Caki2 (cell line): ENCODE measurements around the gene EXT2. TPM values are rescaled to one million over a fixed set of nuclear protein-coding genes. Genes with fewer than 3 reads are reported as not detected.

Experiments used
- DNase-seq: peaks from one replicate; pipeline ENCODE4 v3.0.0-alpha.2; 2015; ENCODE audit warnings: low read depth
- in situ Hi-C: cut with HindIII; loops from 2 replicates; pipeline ENCODE4 v1.10.0; 2016; ENCODE audit warnings: low sequenced_read_pairs, low pct_unique_long_range_greater_than_20kb, mixed read lengths
- total RNA-seq: library from RNA; depleted of rRNA; stranded (reverse); fragments of >200 nt; shearing (Covaris generic); gene quantifications from 2 replicates; pipeline ENCODE4 v1.2.3, GENCODE V29; 2014; ENCODE audit warnings: low replicate concordance; rRNA removed

Gene EXT2
- 84.2 and 89.6 TPM in 2 replicates for total RNA-seq

DNA sequence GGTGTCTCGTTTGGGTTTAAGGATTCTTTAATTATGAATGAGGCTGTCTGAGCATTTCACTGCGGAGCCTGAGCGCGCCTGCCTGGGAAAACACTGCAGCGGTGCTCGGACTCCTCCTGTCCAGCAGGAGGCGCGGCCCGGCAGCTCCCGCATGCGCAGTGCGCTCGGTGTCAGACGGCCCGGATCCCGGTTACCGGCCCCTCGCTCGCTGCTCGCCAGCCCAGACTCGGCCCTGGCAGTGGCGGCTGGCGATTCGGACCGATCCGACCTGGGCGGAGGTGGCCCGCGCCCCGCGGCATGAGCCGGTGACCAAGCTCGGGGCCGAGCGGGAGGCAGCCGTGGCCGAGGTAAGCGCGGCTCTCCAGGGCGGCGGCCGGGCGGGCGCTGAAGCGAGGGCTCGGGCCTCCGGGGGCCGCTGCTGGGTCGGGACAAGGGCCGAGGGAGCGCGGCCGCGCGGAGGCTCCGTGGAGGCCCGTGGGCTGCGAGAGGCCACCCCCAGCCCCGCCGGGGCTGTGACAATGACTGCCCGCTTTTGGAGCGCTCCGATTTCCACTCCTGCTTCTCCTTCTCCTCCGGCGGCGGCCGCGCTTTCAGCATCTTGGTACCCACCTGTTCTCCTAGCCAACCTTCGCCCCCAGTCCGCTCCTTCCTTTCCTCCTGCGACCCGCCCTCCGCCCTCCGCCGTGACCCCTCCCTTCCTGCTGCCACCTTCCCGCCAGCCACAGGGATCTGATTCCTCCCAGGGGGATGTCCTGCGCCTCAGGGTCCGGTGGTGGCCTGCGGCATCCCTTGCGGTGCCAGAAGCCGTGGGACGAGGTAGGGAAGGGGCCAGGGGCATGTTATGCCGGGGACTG lies at the start of gene EXT2:
TSS of gene EXT2 (plus strand) at position 173 of the 854 bp plus-strand sequence. CDS start 12,035 bp downstream, outside the sequence.
- DNase-seq: peak; percentile 65
- in situ Hi-C loops: no loop called here

DNA sequence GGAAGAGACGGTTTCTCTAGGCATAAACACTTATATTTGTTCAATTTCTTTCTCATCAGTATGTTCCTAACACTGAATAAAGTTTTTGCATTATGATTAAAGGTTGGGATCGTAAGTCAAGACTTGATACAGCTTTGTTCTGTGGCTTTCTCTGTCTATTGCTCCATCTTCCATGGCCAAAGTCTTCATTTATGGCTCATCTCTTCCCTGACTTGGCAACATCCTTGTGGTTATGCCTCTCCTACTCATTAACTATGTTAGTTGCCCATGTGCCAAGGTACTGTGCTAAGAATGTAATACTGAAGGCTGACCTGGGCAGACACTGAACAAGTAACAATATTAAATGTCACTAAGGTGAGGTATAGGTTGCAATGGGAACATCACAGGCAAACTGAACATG lies 49.3 kb upstream of the EXT2 start:
- no peak for DNase-seq
- in situ Hi-C loops: no loop called here

DNA sequence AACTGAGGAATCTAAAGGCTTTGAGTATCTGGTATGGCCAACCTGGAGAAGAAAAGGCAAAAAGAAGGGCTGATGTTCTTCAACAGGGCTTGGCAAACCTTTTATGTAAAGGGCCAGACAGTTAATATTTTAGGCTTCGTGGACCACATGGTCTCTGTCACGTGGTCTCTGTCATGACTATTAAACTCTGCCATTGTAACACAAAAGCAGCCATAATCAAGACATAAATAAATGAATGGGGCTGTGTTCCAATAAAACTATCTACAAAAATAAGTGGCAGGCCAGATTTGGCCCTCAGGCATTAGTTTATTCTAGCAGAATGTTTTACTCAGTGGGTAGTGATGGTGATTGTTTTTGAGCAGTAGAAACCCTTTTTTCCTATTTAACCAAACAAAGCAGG lies 48.2 kb upstream of the EXT2 start:
- in situ Hi-C loops: no loop called here

DNA sequence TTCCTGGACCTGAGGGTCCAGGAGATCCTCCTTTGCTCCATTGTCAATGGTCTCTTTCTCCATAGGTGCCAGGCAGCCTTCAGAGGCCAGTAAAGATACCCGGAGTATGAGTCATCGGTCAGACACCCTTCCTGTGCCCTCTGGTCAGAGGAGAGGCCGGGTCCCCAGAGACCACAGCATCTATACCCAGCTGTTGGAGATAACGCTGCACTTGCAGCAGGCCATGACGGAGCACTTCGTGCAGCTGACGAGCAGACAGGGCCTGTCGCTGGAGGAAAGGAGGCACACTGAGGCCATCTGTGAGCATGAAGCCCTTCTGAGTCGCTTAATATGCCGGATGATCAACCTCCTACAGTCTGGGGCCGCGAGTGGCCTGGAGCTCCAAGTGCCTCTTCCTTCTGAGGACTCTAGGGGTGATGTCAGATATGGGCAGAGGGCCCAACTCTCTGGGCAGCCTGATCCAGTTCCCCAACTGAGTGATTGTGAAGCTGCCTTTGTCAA lies 47.5 kb upstream of the EXT2 start, which contains the start of gene ACCSL:
TSS of gene ACCSL (plus strand) at position 51 of the 501 bp plus-strand sequence. CDS start at position 107, 56 bp downstream.
- in situ Hi-C loops: no loop called here
- DNase-seq: no peak

More for the DNA sequence above, 48.2 kb upstream of the EXT2 start:
- no peak for DNase-seq

DNA sequence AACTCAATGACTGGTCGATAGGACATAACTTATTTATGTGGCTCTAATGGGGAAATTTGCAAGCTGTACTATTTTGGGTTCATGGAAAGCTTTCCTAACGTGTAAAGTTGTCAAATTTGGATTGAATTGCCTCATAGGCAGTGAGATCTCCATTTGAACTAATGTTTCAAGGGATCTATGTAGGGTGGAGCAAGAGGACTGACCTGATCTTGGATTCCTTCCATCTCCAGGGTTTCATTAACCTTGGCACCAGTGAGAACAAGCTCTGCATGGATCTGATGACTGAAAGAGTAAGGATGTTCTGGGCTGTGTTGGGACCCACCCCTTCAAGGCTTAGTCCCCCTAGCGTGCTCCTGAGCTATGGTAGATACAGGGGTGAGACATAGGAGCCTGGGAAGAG lies 45.6 kb upstream of the EXT2 start:
- DNase-seq: no peak
- in situ Hi-C loops: no loop called here

DNA sequence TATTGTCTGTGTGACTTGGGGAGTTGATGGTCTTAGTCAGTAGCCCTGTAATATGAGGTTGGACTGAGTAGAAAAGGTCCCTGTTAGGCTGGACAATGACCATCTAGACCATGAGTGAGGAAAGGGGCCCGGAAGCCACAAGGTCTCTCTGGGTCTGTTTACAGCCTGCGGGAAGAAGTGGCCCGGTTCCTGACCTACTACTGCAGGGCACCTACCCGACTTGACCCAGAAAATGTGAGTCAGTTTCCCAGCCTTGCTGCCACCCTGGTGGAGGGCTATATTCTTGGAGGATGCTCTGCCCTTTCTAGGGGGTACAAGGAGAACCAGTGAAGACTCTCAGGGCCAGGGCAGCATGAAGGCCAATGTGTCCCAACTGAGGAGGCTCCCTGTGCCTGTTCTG lies 44.3 kb upstream of the EXT2 start:
- no peak for DNase-seq
- in situ Hi-C loops: no loop called here

DNA sequence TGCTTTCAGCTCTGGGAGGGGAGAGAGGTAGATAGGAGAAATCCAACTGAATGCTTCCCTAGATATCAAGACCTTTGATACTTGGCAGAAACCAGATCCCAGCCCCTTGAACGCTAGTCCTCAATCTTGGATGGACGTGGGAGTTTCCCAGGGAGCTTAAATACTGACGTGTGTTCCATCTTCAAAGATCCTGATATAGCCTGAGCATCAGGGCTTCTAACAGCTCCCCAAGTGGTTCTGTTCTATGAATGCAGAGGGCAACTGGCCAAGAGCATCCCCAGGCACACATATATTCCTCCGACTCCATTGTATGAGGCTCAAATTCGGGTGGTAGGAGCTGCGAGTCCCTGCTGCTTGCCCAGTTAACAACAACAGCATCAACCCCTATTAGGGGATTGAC lies 38.1 kb upstream of the EXT2 start:
- in situ Hi-C loops: no loop called here
- no peak for DNase-seq

DNA sequence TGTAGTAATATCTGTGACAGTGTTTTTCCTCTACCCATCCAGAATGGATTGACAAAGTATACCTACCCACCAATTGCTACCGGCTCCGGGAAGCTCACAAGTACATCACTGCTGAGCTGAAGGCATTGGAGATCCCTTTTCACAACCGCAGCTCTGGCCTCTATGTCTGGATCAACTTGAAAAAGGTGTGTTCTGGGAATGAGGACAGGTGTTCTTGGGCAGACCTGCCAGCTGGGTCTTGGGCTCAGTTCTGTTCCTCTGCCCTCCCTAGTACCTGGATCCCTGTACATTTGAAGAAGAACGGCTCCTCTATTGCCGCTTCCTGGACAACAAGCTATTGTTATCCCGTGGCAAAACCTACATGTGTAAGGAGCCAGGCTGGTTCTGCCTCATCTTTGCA lies 37.2 kb upstream of the EXT2 start:
- no peak for DNase-seq
- in situ Hi-C loops: no loop called here

DNA sequence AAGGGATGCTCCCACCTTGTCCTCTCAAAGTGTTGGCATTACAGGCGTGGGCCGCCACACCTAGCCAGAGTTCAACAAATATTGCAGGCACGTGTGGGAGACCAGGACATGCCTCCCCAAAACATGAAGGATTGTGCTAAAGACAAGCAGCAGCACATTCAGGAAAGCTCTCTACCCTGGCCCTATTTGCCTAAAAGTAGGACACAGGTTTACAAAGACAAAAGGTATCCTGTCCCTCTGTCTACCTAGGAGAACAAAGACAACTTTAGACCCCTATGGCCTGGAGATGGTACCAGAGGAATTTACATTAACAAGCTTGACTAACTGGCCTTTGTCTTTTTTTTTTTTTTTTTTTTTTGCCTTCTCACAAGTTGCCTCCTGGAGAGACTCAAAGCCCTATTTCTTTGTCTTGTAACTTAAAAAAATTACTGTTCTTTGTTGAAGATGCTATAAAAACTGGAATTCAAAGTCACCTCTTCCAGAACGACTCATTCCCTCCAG lies 30.3 kb upstream of the EXT2 start:
- in situ Hi-C loops: no loop called here
- no peak for DNase-seq

DNA sequence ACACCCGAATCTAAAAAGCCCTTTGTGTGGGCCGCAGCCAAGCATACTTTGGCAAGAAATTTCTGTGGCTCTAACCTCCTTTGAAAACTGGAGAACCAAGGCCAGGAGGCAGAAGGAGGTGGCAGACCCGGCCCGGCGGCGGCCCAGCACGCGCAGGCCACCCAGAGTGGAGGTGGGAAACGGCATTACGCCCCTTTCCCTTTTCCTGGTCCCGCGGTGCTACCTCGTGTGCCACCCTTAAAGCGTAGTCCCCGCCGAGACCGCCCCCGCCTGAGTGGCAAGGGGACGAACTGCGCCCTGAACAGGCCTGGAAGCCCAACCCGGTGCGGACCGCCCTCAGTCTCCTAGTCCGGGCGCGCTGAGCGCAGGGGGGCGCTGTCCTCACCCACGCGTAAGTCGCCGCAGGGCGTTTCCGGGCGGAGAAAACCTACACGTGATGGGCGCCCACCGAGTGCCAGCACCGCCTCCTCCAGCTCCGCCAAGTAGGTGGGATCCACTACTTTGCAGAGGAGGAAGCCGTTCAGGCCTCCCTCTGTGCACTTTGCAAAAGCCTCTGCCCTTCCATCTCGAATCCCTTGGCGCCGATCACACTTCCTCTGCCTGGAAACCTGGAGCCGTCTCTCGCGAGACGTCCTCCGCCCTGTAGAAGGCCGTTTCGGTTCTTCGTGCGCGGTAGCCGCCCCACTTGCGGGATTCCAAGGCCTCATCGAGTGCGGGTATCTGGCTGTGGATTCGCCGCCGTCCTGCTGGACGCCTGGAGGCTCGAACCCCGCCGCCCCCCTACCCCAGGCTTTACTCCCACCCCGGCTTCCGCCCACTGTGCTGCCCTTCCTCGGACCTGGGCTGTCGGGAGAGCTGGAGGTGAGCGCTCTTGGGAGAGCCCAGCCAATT lies 29.4 kb upstream of the EXT2 start, which contains the start of gene ACCS:
TSS of gene ACCS (plus strand) at position 430 of the 891 bp plus-strand sequence. CDS start 1,358 bp downstream, outside the sequence.
- in situ Hi-C loops: no loop called here
- peak; percentile 93 for DNase-seq

DNA sequence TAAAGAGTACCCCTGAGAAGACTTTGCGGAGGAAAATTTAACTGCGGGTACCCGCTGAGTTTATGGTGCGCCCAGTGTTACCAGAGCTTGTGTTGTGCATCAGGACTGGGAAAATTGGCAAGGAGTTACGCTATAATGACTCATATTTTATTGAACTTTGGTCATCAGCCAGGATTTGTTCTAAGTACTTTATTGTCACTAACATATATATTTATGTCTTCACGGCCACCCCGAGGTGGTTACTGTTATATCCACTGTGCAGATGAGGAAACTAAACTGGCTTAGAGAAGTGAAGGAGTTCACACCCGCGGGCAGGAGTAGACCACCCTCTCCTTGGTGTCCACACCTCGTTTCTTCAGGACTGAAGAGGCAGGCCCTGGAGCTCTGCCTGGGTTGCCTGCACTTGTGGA lies 28.7 kb upstream of the EXT2 start:
- DNase-seq: no peak
- in situ Hi-C loops: no loop called here

DNA sequence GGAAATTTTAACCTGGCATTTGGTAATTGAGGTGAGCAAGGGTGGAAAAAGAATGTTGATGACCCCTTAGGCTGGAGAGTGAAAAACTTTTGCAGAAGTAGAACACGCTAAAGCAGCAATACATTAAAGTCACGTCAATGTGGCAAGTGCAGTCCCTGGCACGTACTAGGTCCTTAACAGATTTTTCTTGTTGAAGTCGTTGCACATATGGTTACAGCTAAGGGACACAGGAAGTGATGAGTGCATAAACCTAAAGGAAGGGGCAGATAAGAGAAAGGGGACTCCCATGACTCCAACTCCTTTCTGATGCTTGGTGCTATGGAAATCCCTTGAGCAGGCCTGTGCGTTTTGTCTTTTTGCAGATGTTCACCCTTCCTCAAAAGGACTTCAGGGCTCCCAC lies 28.2 kb upstream of the EXT2 start:
- no peak for DNase-seq

DNA sequence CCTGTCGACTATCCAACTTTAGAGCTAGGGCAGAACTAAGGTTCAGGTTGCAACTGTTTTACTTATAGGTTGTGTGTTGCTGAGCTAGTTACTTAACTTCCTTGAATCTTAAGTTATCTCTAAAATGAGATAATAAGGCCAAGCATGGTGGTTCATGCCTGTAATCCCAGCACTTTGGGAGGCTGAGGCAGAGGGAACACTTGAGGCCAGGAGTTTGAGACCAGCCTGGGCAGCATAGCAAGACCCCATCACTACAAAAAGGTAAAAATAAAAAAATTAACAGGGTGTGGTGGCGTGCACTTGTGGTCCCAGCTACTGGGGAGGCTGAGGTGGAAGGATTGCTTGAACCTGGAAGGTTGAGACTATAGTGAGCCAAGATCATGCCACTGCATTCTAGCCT lies 27.3 kb upstream of the EXT2 start:
- DNase-seq: no peak
- in situ Hi-C loops: no loop called here

More for the DNA sequence above, 28.2 kb upstream of the EXT2 start:
- in situ Hi-C loops: no loop called here

DNA sequence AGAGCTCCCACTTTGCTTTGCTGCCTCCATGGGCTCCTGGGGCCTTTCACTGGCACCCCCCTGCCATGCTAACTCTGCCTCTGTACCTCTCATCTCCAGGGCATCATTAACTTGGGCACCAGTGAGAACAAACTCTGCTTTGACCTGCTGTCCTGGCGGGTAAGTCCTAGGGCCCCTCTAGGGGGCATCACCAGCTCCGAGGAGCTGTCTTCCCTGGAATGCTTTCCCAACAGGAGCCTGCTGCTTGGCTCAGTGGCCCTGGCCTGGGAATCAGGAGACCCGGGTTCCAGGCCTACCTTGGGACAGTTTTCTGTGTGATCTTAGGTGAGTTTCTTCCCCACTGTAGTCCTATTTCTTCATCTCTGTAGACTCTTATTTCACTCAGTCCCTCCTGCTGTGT lies 24.3 kb upstream of the EXT2 start:
- in situ Hi-C loops: no loop called here
- no peak for DNase-seq

DNA sequence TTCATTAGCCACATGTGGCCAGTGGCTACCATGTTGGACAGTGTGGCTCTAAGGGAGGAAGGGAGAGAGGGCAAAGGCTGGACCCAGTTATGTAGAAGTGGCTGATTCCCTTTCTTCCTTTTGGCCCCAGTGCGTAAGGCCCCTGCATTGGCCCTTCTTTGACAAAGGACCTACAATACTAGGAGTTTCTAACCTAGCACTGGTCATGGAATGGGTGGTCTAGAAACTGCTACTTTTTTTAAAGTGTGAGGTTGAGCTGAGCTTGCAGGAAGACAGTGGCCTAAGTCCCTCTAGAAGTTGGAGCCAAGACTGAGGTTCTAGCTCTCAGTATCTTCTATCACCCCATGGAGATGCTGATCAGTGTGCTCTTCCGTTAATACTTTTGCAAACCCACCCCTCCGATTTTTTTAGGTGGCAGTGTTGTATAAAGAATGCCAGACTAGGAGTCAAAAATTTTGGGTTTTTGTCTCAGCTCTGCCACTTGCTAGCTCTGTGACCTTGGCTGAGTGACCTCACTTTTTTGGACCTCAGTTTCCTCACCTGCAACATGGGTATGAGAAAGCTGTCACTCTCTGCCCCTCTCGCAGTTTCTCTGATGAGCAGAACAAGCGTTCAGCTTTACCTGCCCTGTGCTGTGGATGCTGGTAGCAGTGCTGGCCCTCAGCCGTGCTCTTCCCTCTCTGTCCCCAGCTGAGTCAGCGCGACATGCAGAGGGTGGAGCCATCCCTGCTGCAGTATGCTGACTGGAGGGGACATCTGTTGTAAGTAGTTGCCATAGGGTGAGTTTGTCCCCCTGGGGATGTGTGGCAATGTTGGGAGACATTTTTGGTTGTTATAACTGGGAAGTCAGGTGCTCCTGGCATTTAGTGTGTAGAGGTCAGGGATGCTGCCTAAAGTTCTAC lies 22.5 kb upstream of the EXT2 start:
- no peak for DNase-seq
- in situ Hi-C loops: no loop called here

DNA sequence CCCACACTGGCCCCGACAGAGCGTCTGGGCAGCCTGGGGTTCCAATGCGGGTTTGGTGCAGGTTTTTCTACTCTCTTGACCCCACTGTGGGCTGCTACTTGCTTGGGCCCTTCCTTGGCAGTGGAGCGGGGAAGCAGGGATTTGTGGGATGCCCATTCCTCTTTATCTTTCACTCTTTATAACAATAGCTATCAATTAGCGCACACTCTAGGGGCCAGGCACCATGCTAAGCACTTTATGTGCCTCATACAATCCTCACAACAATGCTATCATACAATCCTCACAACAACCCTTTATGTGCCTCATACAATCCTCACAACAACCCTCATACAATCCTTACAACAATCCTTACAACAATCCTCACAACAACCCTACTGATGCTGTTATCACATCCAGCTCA lies 16.7 kb upstream of the EXT2 start:
- in situ Hi-C loops: no loop called here
- no peak for DNase-seq

DNA sequence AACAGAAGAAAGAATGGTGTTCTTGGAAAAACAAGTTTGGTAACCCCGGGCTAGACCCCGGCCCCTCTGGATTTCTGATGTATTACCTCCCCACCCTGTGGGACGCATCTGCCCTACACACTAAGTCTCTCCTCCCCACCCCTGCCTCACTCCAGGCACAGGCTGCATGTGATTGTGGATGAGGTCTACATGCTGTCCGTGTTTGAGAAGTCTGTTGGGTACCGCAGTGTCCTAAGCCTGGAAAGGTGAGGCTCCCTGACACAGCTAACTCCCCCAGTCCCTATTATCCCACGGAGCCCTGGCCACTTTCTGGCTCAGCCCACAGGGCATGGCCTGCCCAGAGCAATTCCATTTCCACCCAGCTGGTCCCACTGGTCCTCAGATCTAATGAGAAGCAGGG lies 16.1 kb upstream of the EXT2 start:
- in situ Hi-C loops: no loop called here
- no peak for DNase-seq

DNA sequence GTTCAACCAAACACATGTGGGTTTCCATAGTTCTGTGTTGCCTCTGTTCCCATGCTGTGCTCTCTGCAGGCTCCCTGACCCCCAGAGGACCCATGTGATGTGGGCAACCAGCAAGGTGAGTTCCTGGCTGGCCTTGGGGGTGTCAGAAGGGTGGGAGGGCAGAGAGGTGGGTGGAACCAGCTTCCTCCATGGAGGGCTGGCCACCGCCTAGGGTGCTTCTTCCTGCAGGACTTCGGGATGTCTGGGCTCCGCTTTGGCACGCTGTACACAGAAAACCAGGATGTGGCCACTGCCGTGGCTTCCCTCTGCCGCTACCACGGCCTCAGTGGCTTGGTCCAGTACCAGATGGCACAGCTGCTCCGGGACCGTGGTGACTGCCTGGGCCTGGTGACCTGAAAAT lies 14.5 kb upstream of the EXT2 start:
- DNase-seq: no peak
- in situ Hi-C loops: no loop called here
